Right atrium auricular region (tissue), 2 donors: ENCODE data around the gene CETP. TPM values are rescaled to one million over a fixed set of nuclear protein-coding genes. Genes with fewer than 3 reads are reported as not detected.

Experiments used
- DNase-seq: peaks from one replicate; pipeline ENCODE4 v3.0.0-alpha.2; 2019; ENCODE audit warnings: low spot score
- H3K27ac ChIP-seq, 2 donors: fragments of 200-600 bp; sonication (generic); 1 replicate in 1 of 2; 2 replicates in 1 of 2; pipeline ENCODE4 v1.5.1; 2016 to 2019
- H3K27me3 ChIP-seq, 2 donors: fragments of 200-600 bp; sonication (generic); one replicate each; pipeline versions ENCODE4 v1.5.1 to v1.6.0; 2017 to 2019
- H3K36me3 ChIP-seq: fragments of 200-600 bp; sonication (generic); one replicate; pipeline ENCODE4 v1.5.1; 2016
- H3K4me1 ChIP-seq, 2 donors: fragments of 200-600 bp; sonication (generic); one replicate each; pipeline versions ENCODE4 v1.5.1 to v1.6.0; 2017 to 2019
- H3K4me3 ChIP-seq, 2 donors: fragments of 200-600 bp; sonication (generic); 1 replicate in 1 of 2; 2 replicates in 1 of 2; pipeline ENCODE4 v1.5.1; 2017 to 2019; ENCODE audit warnings: mild to moderate bottlenecking in 1 of 2, moderate library complexity in 1 of 2
- H3K9me3 ChIP-seq, 2 donors: fragments of 200-600 bp; sonication (generic); one replicate each; pipeline ENCODE4 v1.5.1; 2019
- CTCF ChIP-seq, 2 donors: fragments of 200-600 bp; sonication (generic); IDR thresholded peaks; one replicate each; pipeline ENCODE4 v1.5.1; 2019; ENCODE audit warnings: antibody characterized with exemption in 2 of 2
- total RNA-seq, 2 donors: library from RNA; depleted of rRNA; stranded (reverse); fragments of >200 nt; gene quantifications; one replicate each; pipeline ENCODE4 v1.1.0, GENCODE V29; 2016

CETP gene
- total RNA-seq, 2 donors from 2014 or later, result not detected

- Histone ChIP-seq H3K4me1 (peaks cover 0 to 25% of the 10 kb centered on the region in 2 donors), H3K27ac (no peak overlapping the region), H3K9me3 (no peaks in the 10 kb centered on the region), H3K36me3 (no peaks in the 10 kb centered on the region), H3K4me3 (no peak overlapping the region), H3K27me3 (no peaks in the 10 kb centered on the region)
- no peak for DNase-seq
- no peak for TF ChIP-seq CTCF (IDR thresholded peaks at IDR 0.05)
These were observed 969 bp upstream of the CETP start for GRCh38 chr16:56960681-56961281.

GRCh38 chr16:56961386-56961785, 364 bp upstream of the CETP start:
- DNase-seq, result no peak
- no peaks in the 10 kb centered on the region for H3K36me3 ChIP-seq
- no peak overlapping the region for H3K27ac ChIP-seq
- no peak overlapping the region for H3K4me3 ChIP-seq
- no peaks in the 10 kb centered on the region for H3K9me3 ChIP-seq
- H3K27me3 ChIP-seq, result no peaks in the 10 kb centered on the region
- H3K4me1 ChIP-seq, result peaks cover 0 to 28% of the 10 kb centered on the region in 2 donors
- TF ChIP-seq CTCF (IDR thresholded peaks at IDR 0.05), result no peak

GRCh38 chr16:56964243-56965148, 2.7 kb downstream of the CETP start:
- Histone ChIP-seq H3K4me3 (no peak overlapping the region), H3K4me1 (peaks cover 0 to 28% of the 10 kb centered on the region in 2 donors)

GRCh38 chr16:56965149-56966092, 3.7 kb downstream of the CETP start:
- Histone ChIP-seq H3K9me3 (no peaks in the 10 kb centered on the region), H3K36me3 (no peaks in the 10 kb centered on the region), H3K27me3 (no peaks in the 10 kb centered on the region), H3K27ac (peak overlapping the region in 1 of 2 donors; percentile 5), H3K4me1 (peaks cover 0 to 27% of the 10 kb centered on the region in 2 donors), H3K4me3 (no peak overlapping the region)
- no peak for DNase-seq
- TF ChIP-seq CTCF (IDR thresholded peaks at IDR 0.05), result no peak

More at GRCh38 chr16:56964243-56965148, 2.7 kb downstream of the CETP start:
- TF ChIP-seq CTCF (IDR thresholded peaks at IDR 0.05), result peak; percentile 68 to 87
- H3K27me3 ChIP-seq, result no peaks in the 10 kb centered on the region
- peak; percentile 82 for DNase-seq
- no peak overlapping the region for H3K27ac ChIP-seq
- H3K36me3 ChIP-seq, result no peaks in the 10 kb centered on the region
- no peaks in the 10 kb centered on the region for H3K9me3 ChIP-seq

GRCh38 chr16:56966093-56966475, 4.3 kb downstream of the CETP start:
- no peaks in the 10 kb centered on the region for H3K27me3 ChIP-seq
- TF ChIP-seq CTCF (IDR thresholded peaks at IDR 0.05), result no peak
- no peak overlapping the region for H3K4me3 ChIP-seq
- H3K9me3 ChIP-seq, result no peaks in the 10 kb centered on the region
- peak overlapping the region in 1 of 2 donors; percentile 5 for H3K27ac ChIP-seq
- DNase-seq, result no peak
- peaks cover 0 to 20% of the 10 kb centered on the region in 2 donors for H3K4me1 ChIP-seq
- no peaks in the 10 kb centered on the region for H3K36me3 ChIP-seq
